ENCODE results near the gene SPG11.

GRCh38 chr15:44519537-44519936, 143.9 kb downstream of the SPG11 start:
- TF ChIP-seq CTCF (IDR thresholded peaks at IDR 0.05) (no peak), ZFX (IDR thresholded peaks at IDR 0.05; ENCODE audit: borderline replicate concordance) (no peak)
